Measurements from ENCODE around the gene DDC. TPM values are rescaled to one million over a fixed set of nuclear protein-coding genes. Genes with fewer than 3 reads are reported as not detected.

The DDC gene
- polyA plus RNA-seq, 3 donors, result 64.7 to 86.3 (median 75.1) TPM

DNA sequence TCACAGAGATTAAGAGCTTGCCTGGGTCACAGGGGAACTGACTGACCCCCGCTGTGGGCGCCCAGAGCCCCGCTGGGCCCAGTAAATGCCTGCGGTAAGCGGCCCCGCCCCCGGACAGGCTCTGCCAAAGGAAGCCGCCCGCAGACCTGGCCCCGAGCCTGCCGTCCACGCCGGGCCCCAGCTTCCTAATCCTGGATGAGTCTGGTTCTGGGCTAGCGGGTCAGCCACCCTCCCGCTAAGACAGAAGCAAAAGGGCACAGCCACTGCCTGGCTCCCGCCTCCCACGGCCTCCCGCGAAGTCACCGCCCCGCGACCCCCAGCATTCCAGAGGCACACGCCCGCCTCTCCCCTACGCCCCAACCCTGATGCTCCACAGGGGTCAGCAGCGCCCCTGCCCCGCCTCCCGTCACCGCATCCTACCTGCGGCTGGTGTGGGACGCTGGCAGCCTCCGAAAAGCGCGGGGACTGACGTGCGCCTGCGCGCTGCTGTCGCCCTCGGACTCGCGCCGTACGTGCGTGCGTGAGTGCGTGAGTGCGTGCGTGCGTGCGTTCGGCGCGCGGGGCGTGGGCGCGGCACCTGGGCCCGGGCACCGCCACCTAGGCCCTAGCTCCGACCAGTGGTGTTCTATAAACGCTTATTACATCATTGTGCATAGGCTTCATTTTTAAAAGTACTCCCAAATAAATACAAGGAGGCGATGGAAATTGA, 115.2 kb downstream of the DDC start, which contains the start of gene FIGNL1:
TSS of gene FIGNL1 (minus strand) at position 470 of the 709 bp plus-strand sequence. CDS start 3,063 bp downstream, outside the sequence.
- DNase-seq (ENCODE audit: extremely low read depth in 1 of 11, low read depth in 9 of 11, low spot score in 4 of 11), result peak in 10 of 11 donors; percentile 27 to 61 (median 50)

DNA sequence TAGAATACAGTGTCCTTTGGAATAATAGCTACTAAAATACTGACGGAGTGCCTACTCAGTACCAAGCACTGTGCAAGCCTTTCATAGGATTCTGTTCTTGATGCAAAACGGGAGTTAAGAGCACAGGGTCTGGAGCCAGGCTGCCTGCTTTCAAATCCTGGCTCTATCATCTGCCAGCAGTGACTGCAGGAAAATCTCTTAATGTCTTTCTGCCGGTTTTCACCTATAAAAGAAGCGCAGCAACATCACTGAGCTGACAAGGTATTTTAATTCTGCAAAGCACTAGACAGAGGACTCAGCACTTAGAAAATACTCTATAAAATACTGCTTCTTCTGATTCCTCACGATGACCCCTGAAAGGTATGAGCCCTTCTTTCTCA, 115.7 kb downstream of the DDC start:
- DNase-seq (ENCODE audit: extremely low read depth in 1 of 11, low read depth in 9 of 11, low spot score in 4 of 11), result no peak

- no peak for DNase-seq (ENCODE audit: extremely low read depth in 1 of 11, low read depth in 9 of 11, low spot score in 4 of 11)
Observed at GRCh38 chr7:50448823-50449222, 116.4 kb downstream of the DDC start.

DNA sequence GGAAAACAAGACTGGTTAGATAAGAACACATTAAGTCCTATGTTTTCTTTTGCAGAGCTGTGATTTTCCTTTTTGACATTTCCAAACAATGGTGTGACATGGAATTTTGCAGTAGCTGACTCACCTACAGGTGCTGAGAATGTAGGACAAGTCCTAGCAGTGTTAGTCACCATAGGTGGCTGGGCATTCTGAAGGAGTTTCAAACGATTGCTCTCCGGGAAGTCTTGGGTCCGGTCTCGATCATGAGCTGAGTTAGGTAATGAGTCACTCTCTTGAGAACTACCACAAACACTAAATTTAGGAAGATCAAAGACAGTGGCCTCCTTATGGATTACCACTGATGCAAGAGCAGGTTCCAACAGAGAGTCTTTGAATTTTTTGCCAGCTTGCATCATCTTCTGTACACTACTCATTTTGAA, 118.7 kb downstream of the DDC start:
- DNase-seq (ENCODE audit: extremely low read depth in 1 of 11, low read depth in 9 of 11, low spot score in 4 of 11), result no peak

GRCh38 chr7:50436133-50436806, 128.9 kb downstream of the DDC start:
- no peak for DNase-seq (ENCODE audit: extremely low read depth in 1 of 11, low read depth in 9 of 11, low spot score in 4 of 11)

GRCh38 chr7:50431722-50432305, 133.4 kb downstream of the DDC start:
- DNase-seq (ENCODE audit: extremely low read depth in 1 of 11, low read depth in 9 of 11, low spot score in 4 of 11), result no peak

- DNase-seq (ENCODE audit: extremely low read depth in 1 of 11, low read depth in 9 of 11, low spot score in 4 of 11), result no peak
Observed at GRCh38 chr7:50431316-50431715, 133.9 kb downstream of the DDC start.

GRCh38 chr7:50428911-50429310, 136.3 kb downstream of the DDC start:
- DNase-seq (ENCODE audit: extremely low read depth in 1 of 11, low read depth in 9 of 11, low spot score in 4 of 11), result no peak

GRCh38 chr7:50427518-50427917, 137.7 kb downstream of the DDC start:
- no peak for DNase-seq (ENCODE audit: extremely low read depth in 1 of 11, low read depth in 9 of 11, low spot score in 4 of 11)

DNA sequence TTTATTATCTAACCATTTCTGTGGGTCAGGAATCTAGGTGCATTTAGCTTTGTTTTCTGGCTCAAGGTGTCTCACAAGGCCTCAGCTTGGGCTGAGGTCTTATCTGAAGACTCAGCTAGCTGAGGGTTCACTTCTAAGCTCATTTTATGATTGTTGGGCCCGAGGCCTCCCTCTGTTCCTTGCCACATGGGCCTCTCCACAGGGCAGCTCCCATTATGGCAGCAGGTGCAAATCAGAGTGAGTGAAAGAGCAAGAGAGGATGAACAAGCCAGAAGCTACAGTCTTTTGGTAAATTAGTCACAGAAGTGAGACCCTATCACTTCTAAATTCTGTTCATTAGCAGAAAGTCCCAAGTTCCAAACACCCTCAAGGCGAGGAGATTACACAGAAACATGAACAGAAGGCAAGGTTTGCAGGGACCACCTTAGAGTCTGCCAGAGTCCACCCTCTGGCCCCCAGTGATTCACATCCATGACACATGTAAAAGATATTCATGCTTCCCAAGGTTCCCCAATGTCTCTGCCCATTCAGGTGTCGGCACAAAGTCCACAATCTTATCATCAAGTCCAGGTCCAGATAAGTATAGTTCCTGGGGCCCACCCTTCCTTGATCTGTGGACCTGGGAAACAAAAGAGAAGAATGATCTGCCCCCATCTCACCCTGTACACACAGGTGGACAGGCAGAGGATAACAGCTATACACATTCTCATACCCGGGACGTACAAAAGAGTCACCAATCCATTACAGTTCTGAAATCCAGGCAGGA, 138.7 kb downstream of the DDC start:
- DNase-seq (ENCODE audit: extremely low read depth in 1 of 11, low read depth in 9 of 11, low spot score in 4 of 11), result no peak

- no peak for DNase-seq (ENCODE audit: extremely low read depth in 1 of 11, low read depth in 9 of 11, low spot score in 4 of 11)
Observed at GRCh38 chr7:50425318-50425717, 139.9 kb downstream of the DDC start.

GRCh38 chr7:50423860-50424259, 141.3 kb downstream of the DDC start:
- no peak for DNase-seq (ENCODE audit: extremely low read depth in 1 of 11, low read depth in 9 of 11, low spot score in 4 of 11)

DNA sequence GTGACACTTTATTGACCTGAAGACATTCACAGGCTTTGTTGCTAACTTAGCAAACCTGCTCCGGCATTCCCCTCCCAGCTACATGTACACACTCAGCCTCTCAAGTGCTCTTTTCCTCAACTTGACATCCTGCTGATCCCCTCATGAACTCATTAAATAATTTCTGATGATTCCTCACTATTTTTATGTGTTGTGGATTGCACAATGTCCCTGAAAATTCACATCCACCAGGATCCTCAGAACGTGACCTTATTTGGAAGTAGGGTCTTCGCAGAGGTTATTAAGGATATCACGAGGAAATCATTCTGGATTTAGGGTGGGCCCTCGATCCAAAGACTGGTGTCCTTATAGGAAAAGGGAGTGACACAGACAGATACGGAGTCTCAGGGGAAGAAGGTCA, 142.3 kb downstream of the DDC start:
- DNase-seq (ENCODE audit: extremely low read depth in 1 of 11, low read depth in 9 of 11, low spot score in 4 of 11), result no peak

DNA sequence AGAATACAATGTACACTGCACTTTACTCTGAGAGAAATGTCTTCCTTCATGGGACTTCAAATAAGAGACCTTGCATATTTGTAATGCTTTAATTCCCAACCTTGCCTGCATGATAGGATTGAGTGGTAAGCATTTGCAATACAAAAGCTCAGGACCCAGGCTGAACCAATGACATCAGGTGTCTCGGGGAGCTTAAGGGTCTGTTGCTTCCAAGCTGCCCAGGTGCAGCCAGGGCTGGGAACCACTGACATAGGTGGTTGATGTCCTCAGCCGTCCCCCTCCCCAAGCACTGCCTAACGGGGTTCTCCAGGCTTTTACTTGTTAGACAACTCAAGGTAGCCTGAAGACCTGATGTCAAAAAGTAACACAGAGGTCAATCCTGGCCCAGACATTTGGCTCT, 144.2 kb downstream of the DDC start:
- DNase-seq (ENCODE audit: extremely low read depth in 1 of 11, low read depth in 9 of 11, low spot score in 4 of 11), result no peak

DNA sequence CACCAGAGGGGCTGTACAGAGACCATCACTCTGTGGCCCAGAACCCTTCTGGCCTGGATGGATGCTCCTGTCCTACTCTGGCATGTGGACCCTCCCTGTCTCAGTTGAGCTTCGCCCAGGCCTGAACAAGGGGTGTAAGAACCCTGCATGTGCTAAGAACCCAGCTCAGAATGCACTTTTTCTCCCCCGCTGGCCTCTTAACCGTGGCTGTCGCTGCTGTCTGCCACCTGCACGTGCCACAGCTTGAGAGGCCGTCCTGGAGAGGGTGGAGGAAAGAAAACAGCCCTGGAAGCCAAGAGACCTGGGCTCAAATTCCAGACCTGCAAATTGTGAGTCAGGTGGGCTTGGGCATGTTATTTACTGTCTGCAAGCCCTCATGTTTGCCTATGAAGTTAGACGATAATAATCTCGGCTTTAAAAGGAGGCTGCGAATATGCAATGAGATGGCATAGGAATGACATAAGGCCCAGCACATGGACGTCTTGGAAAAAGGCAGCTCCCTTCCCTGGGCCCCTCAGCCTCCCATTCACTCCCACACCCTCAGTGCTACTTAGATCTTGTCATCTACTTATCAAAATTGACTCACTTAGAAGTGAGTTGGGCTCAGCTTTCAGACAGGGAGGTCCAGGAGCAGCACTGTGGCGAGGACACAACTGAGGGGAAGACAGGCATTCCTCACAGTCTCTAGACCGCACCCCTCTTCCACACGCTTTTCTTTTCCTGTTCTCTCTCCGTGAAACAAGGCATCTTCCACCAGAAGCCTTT, 146.5 kb downstream of the DDC start:
- no peak for DNase-seq (ENCODE audit: extremely low read depth in 1 of 11, low read depth in 9 of 11, low spot score in 4 of 11)

DNA sequence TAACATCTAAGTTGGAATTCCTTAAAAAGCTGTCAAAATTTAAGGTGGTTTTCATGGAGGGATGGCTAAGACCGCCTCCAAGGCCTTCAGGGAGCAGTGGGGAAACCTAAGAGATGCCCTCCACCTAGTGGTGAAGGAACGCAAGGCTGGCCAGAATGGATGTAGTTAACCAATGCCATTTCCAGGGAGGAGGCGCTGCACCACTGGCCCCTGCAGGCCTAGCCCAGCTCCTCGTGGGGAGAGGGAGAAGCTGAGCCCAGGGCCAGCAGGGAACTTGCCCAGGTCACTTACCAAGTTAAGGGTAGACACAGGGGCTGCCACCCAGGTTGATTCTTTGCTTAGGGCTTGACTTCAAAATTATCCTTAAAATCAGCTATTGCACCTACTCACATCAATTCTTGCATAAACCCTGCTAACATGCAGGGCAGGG, 147.1 kb downstream of the DDC start:
- DNase-seq (ENCODE audit: extremely low read depth in 1 of 11, low read depth in 9 of 11, low spot score in 4 of 11), result peak; percentile 43 to 73 (median 51)

- no peak for DNase-seq (ENCODE audit: extremely low read depth in 1 of 11, low read depth in 9 of 11, low spot score in 4 of 11)
Observed at GRCh38 chr7:50416527-50417182, 148.6 kb downstream of the DDC start.

DNA sequence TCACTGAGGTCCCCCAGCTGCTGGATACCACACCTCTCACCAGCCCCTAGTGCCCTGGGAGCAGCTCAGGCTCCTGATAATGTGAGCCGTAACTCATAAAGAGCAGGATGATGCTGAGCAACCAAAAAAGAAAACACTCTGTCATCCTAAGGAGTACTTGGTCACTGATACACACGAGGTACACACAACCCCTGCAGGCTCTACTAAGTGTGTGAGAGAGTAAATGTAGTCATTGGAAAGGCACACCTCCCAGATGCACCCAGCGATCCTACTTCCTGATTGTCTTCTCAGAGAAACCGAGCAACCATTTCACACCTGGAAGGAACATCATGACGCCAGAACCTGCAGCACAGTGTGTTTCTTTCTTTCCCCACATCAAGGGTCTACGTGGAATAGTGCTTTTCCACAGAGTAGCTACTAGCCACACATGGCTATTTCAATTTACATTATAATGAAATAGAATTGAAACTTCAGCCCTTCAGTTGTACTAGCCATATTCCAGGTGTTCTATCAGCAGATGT, 149.3 kb downstream of the DDC start:
- DNase-seq (ENCODE audit: extremely low read depth in 1 of 11, low read depth in 9 of 11, low spot score in 4 of 11), result no peak
